Neural progenitor cell (in vitro differentiated cells): Measurements from ENCODE around the gene MRPS27. TPM values are rescaled to one million over a fixed set of nuclear protein-coding genes. Genes with fewer than 3 reads are reported as not detected.

Experiments used
- DNase-seq: peaks from one replicate; pipeline ENCODE4 v3.0.0-alpha.2; 2016; ENCODE audit warnings: low spot score
- H2AFZ ChIP-seq: fragments of 200-600 bp; sonication (generic); replicated peaks from 2 replicates; pipeline ENCODE4 v1.6.1; 2016; ENCODE audit warnings: antibody characterized with exemption
- H3F3A ChIP-seq: fragments of 200-600 bp; sonication (generic); 2 replicates; pipeline ENCODE4 v1.6.1; 2016; ENCODE audit warnings: antibody characterized with exemption, low read depth
- H3K27ac ChIP-seq: fragments of 200-600 bp; sonication (generic); 2 replicates; pipeline ENCODE4 v1.5.1; 2016; ENCODE audit warnings: mild to moderate bottlenecking
- H3K27me3 ChIP-seq: fragments of 200-600 bp; sonication (generic); 2 replicates; pipeline ENCODE4 v1.6.1; 2016; ENCODE audit warnings: mild to moderate bottlenecking, moderate library complexity
- H3K36me3 ChIP-seq: fragments of 200-600 bp; sonication (generic); 2 replicates; pipeline ENCODE4 v1.5.1; 2016
- H3K4me1 ChIP-seq: fragments of 200-600 bp; sonication (generic); 2 replicates; pipeline ENCODE4 v1.6.1; 2016; ENCODE audit warnings: mixed run types
- H3K4me2 ChIP-seq: fragments of 200-600 bp; sonication (generic); 2 replicates; pipeline ENCODE4 v1.6.1; 2016
- H3K4me3 ChIP-seq: fragments of 200-600 bp; sonication (generic); 2 replicates; pipeline ENCODE4 v1.5.1; 2016
- H3K79me2 ChIP-seq: fragments of 200-600 bp; sonication (generic); 2 replicates; pipeline ENCODE4 v1.6.1; 2016; ENCODE audit warnings: low read depth
- H3K9ac ChIP-seq: fragments of 200-600 bp; sonication (generic); 2 replicates; pipeline ENCODE4 v1.6.1; 2016
- H3K9me3 ChIP-seq: fragments of 200-600 bp; sonication (generic); 2 replicates; pipeline ENCODE4 v1.5.1; 2016; ENCODE audit warnings: low read depth
- H4K20me1 ChIP-seq: fragments of 200-600 bp; sonication (generic); 2 replicates; pipeline ENCODE4 v1.6.1; 2016; ENCODE audit warnings: low read depth
- H3K27ac Mint-ChIP-seq: 3 replicates; pipeline ENCODE4 v1.8.0; 2021; ENCODE audit warnings: mixed read lengths
- H3K27me3 Mint-ChIP-seq: 2 replicates; pipeline ENCODE4 v1.8.0; 2022; ENCODE audit warnings: low read depth, mild to moderate bottlenecking, inconsistent platforms, moderate library complexity, mixed read lengths; ENCODE audit not compliant: insufficient read depth
- H3K36me3 Mint-ChIP-seq: 3 replicates; pipeline ENCODE4 v1.8.0; 2021; ENCODE audit warnings: mixed read lengths
- H3K4me1 Mint-ChIP-seq: 3 replicates; pipeline ENCODE4 v1.8.0; 2021; ENCODE audit warnings: mixed read lengths
- H3K4me3 Mint-ChIP-seq: 3 replicates; pipeline ENCODE4 v1.8.0; 2021; ENCODE audit warnings: mild to moderate bottlenecking, moderate library complexity, mixed read lengths
- H3K9me3 Mint-ChIP-seq: 3 replicates; pipeline ENCODE4 v1.8.0; 2020; ENCODE audit warnings: mixed read lengths
- EZH2 ChIP-seq: fragments of 200-600 bp; sonication (generic); IDR thresholded peaks from 2 replicates; pipeline ENCODE4 v1.6.1; 2017; ENCODE audit warnings: antibody characterized with exemption, mild to moderate bottlenecking, moderate library complexity
- EZH2phosphoT487 ChIP-seq: fragments of 200-600 bp; sonication (generic); IDR thresholded peaks from 2 replicates; pipeline ENCODE4 v1.6.1; 2017; ENCODE audit warnings: antibody characterized with exemption
- total RNA-seq: library from RNA; depleted of rRNA; stranded (reverse); fragments of >200 nt; gene quantifications from 2 replicates; pipeline ENCODE4 v1.2.3, GENCODE V29; 2015; ENCODE audit warnings: low replicate concordance
- TF ChIP-seq, protein P1 (sequence below): fragments of 200-600 bp; sonication (generic); IDR thresholded peaks from 2 replicates; pipeline ENCODE4 v1.5.1; 2017; ENCODE audit warnings: antibody characterized with exemption, mild to moderate bottlenecking

Gene MRPS27
- total RNA-seq, 1 donor from 2014 or later, result 154 TPM

- Mint-ChIP-seq H3K4me3 (no peak overlapping the region), H3K27me3 (peaks cover 4% of the 10 kb centered on the region), H3K27ac (no peak overlapping the region), H3K36me3 (peaks cover 52% of the 10 kb centered on the region), H3K9me3 (no peaks in the 10 kb centered on the region), H3K4me1 (no peaks in the 10 kb centered on the region)
- H3K79me2 ChIP-seq, result no peaks in the 10 kb centered on the region
- no peak overlapping the region for H3K4me2 ChIP-seq
- DNase-seq, result no peak
- H3K9ac ChIP-seq, result peak overlapping the region; percentile 18
- H2AFZ ChIP-seq, result no peak overlapping the region
- no peaks in the 10 kb centered on the region for H3K27me3 ChIP-seq
- no peaks in the 10 kb centered on the region for H3F3A ChIP-seq
- H3K9me3 ChIP-seq, result no peaks in the 10 kb centered on the region
- no peak overlapping the region for H3K4me3 ChIP-seq
- H3K4me1 ChIP-seq, result peaks cover 7% of the 10 kb centered on the region
- no peak overlapping the region for H3K27ac ChIP-seq
- TF ChIP-seq, protein P1, sequence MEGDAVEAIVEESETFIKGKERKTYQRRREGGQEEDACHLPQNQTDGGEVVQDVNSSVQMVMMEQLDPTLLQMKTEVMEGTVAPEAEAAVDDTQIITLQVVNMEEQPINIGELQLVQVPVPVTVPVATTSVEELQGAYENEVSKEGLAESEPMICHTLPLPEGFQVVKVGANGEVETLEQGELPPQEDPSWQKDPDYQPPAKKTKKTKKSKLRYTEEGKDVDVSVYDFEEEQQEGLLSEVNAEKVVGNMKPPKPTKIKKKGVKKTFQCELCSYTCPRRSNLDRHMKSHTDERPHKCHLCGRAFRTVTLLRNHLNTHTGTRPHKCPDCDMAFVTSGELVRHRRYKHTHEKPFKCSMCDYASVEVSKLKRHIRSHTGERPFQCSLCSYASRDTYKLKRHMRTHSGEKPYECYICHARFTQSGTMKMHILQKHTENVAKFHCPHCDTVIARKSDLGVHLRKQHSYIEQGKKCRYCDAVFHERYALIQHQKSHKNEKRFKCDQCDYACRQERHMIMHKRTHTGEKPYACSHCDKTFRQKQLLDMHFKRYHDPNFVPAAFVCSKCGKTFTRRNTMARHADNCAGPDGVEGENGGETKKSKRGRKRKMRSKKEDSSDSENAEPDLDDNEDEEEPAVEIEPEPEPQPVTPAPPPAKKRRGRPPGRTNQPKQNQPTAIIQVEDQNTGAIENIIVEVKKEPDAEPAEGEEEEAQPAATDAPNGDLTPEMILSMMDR, result no peak
- TF ChIP-seq EZH2phosphoT487 (no peak), EZH2 (no peak)
- H3K36me3 ChIP-seq, result no peaks in the 10 kb centered on the region
- no peaks in the 10 kb centered on the region for H4K20me1 ChIP-seq
Observed at GRCh38 chr5:72221541-72221940, 98.5 kb downstream of the MRPS27 start.

GRCh38 chr5:72221099-72221498 is 98.9 kb downstream of the MRPS27 start:
- no peak overlapping the region for H3K27ac Mint-ChIP-seq
- no peak overlapping the region for H3K4me3 ChIP-seq
- no peaks in the 10 kb centered on the region for H3K36me3 ChIP-seq
- no peaks in the 10 kb centered on the region for H3K79me2 ChIP-seq
- H4K20me1 ChIP-seq, result no peaks in the 10 kb centered on the region
- H3F3A ChIP-seq, result no peaks in the 10 kb centered on the region
- TF ChIP-seq EZH2phosphoT487 (no peak), EZH2 (no peak)
- TF ChIP-seq, protein P1, result no peak
- H3K4me1 Mint-ChIP-seq, result no peaks in the 10 kb centered on the region
- no peak overlapping the region for H3K4me3 Mint-ChIP-seq
- DNase-seq, result no peak
- H3K9ac ChIP-seq, result no peak overlapping the region
- no peaks in the 10 kb centered on the region for H3K9me3 Mint-ChIP-seq
- H3K36me3 Mint-ChIP-seq, result peaks cover 48% of the 10 kb centered on the region
- peaks cover 8% of the 10 kb centered on the region for H3K4me1 ChIP-seq
- peaks cover 4% of the 10 kb centered on the region for H3K27me3 Mint-ChIP-seq
- no peak overlapping the region for H3K4me2 ChIP-seq
- H3K9me3 ChIP-seq, result no peaks in the 10 kb centered on the region
- no peak overlapping the region for H2AFZ ChIP-seq
- no peak overlapping the region for H3K27ac ChIP-seq
- no peaks in the 10 kb centered on the region for H3K27me3 ChIP-seq

DNA sequence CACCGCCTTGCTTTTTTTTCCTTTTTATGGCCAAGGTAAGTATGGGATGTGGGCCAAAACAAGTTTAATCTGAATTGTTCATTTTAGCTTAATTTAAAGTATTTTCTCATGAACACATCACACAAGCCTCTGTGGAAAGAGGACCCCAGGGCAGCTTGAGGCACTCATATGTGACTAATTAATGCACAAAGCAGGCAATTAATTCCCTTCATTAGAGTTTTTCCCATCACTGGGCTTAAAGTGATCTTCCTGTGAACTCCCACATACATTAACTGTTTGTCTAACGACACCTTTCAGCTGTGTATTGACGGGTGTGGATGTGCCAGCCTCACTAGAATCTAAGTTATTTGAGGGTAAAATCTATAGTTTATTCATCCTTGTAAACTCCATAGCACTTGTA is 103.3 kb downstream of the MRPS27 start:
- H3K4me3 ChIP-seq, result no peak overlapping the region
- Mint-ChIP-seq H3K4me1 (no peaks in the 10 kb centered on the region), H3K36me3 (peaks cover 31% of the 10 kb centered on the region), H3K27ac (no peak overlapping the region), H3K9me3 (no peaks in the 10 kb centered on the region), H3K4me3 (no peak overlapping the region), H3K27me3 (peaks cover 4% of the 10 kb centered on the region)
- no peak overlapping the region for H2AFZ ChIP-seq
- no peaks in the 10 kb centered on the region for H3K36me3 ChIP-seq
- H3K9ac ChIP-seq, result no peak overlapping the region
- no peaks in the 10 kb centered on the region for H4K20me1 ChIP-seq
- peak; percentile 18 for DNase-seq
- TF ChIP-seq EZH2phosphoT487 (no peak), EZH2 (no peak)
- TF ChIP-seq, protein P1, result no peak
- no peaks in the 10 kb centered on the region for H3K27me3 ChIP-seq
- no peak overlapping the region for H3K27ac ChIP-seq
- H3K79me2 ChIP-seq, result no peaks in the 10 kb centered on the region
- H3K4me1 ChIP-seq, result peaks cover 11% of the 10 kb centered on the region
- H3K9me3 ChIP-seq, result no peaks in the 10 kb centered on the region
- H3K4me2 ChIP-seq, result peak overlapping the region; percentile 24
- H3F3A ChIP-seq, result no peaks in the 10 kb centered on the region

- H3K9me3 ChIP-seq, result no peaks in the 10 kb centered on the region
- no peaks in the 10 kb centered on the region for H4K20me1 ChIP-seq
- no peak overlapping the region for H3K27ac Mint-ChIP-seq
- no peak overlapping the region for H3K4me3 ChIP-seq
- no peak overlapping the region for H3K4me3 Mint-ChIP-seq
- H3K9me3 Mint-ChIP-seq, result no peaks in the 10 kb centered on the region
- peaks cover 19% of the 10 kb centered on the region for H3K36me3 Mint-ChIP-seq
- H3K79me2 ChIP-seq, result no peaks in the 10 kb centered on the region
- no peak for DNase-seq
- no peak overlapping the region for H3K4me2 ChIP-seq
- no peaks in the 10 kb centered on the region for H3K27me3 ChIP-seq
- TF ChIP-seq EZH2 (no peak), EZH2phosphoT487 (no peak)
- TF ChIP-seq, protein P1, result no peak
- H3F3A ChIP-seq, result peaks cover 11% of the 10 kb centered on the region
- H3K4me1 ChIP-seq, result peaks cover 26% of the 10 kb centered on the region
- H3K9ac ChIP-seq, result no peak overlapping the region
- peaks cover 5% of the 10 kb centered on the region for H3K27me3 Mint-ChIP-seq
- H2AFZ ChIP-seq, result no peak overlapping the region
- H3K4me1 Mint-ChIP-seq, result peaks cover 16% of the 10 kb centered on the region
- H3K36me3 ChIP-seq, result no peaks in the 10 kb centered on the region
- no peak overlapping the region for H3K27ac ChIP-seq
Observed at GRCh38 chr5:72214168-72214567, 105.9 kb downstream of the MRPS27 start.
